GM20000 (cell line): ENCODE results near the gene PTPRK.

Experiments
- DNase-seq: peaks from one replicate; pipeline ENCODE4 v3.0.0; 2012; ENCODE audit warnings: low spot score
- TF ChIP-seq, protein P1 (sequence below): IDR thresholded peaks from 2 replicates; pipeline ENCODE4 v1.5.1; 2012; ENCODE audit warnings: mild to moderate bottlenecking, control low read depth; ENCODE audit errors: extremely low read depth, missing control alignments

The PTPRK gene

DNA sequence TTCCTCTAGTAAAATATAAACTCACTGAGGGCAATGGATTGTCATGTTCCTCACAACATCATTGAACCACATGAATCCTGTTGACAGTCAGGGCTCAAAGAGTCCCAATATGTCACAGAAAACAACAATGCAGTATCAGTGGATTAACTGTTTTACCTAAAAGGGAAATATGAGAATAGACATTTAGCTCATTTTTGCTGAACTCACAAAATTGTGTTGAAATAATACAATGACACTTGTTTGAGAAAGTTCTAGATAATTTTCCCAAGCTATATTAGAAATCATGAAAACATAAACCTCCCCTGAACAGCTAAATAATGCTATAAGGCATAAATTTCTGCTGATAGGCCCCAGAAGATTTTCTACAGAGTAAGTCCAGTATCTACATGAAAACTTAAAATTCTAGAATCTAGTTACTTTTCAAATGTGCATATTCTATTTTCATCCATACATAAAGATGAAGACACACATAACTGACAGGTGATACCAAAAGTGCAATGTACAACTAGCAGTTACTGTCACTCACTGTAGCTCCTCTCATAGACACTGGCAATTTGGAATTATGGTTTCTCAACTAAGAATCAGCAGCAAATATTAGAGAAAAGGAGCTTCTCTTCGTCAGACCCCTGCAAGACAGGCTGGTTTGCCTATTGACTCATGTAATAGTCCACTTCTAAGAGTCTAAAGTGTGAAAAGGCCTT lies 269.9 kb downstream of the PTPRK start:
- no peak for DNase-seq
- TF ChIP-seq, protein P1, sequence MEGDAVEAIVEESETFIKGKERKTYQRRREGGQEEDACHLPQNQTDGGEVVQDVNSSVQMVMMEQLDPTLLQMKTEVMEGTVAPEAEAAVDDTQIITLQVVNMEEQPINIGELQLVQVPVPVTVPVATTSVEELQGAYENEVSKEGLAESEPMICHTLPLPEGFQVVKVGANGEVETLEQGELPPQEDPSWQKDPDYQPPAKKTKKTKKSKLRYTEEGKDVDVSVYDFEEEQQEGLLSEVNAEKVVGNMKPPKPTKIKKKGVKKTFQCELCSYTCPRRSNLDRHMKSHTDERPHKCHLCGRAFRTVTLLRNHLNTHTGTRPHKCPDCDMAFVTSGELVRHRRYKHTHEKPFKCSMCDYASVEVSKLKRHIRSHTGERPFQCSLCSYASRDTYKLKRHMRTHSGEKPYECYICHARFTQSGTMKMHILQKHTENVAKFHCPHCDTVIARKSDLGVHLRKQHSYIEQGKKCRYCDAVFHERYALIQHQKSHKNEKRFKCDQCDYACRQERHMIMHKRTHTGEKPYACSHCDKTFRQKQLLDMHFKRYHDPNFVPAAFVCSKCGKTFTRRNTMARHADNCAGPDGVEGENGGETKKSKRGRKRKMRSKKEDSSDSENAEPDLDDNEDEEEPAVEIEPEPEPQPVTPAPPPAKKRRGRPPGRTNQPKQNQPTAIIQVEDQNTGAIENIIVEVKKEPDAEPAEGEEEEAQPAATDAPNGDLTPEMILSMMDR, result no peak

DNA sequence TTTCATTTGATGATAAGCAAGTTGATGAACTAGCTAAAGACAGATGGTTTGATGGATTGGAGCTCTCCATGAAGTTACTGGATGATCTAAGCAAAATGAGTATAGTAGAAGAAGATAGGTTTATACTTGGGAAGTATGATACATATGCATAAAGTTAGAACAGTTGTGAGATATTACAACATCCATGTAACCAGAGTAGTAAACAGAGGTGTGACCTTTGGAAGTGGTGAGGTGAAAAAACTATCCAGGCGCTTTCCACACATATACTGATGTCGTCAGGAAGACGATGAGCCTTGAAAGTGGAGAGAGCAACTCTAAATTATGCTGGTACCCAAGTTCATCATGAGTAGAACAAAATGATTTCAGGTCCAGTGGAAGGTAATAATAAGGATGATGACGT lies 271.0 kb downstream of the PTPRK start:
- no peak for DNase-seq
- TF ChIP-seq, protein P1, result no peak

DNA sequence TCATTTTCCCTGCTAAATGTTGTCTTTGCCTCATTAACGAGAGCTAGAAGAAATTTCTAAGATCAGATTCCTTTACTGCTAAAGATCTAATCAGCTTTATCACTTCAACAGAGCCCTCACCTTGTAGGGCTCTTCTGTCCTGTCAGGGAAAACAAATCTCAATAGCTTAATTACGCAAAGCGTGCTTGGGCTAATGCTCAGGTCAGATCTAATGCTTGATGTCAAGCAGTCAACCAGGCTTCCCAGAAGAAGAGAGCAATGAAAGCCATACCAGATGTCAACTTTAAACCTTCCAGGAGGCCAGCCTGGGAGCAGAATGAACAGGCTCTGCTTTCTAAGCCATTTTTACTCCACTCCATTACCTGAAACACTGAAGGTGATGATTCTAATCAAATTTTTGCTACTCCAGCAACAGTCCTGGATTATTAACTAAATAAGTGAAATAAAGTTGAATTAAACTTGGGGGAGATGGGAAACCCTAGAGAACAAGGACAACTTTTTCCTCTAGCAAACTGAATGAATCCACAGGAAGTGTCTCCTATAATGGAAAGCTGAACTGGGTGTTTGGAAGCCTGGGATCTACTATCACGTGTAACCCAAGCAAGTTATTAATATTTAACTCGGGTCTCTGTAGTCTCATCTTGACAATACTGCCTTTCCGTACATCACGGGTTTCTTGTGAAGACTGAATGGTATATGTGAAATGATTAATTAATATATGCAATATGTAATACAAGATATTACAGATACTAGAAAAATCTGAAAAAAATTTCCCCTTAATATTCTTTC lies 273.7 kb downstream of the PTPRK start:
- TF ChIP-seq, protein P1, result no peak
- DNase-seq, result no peak

DNA sequence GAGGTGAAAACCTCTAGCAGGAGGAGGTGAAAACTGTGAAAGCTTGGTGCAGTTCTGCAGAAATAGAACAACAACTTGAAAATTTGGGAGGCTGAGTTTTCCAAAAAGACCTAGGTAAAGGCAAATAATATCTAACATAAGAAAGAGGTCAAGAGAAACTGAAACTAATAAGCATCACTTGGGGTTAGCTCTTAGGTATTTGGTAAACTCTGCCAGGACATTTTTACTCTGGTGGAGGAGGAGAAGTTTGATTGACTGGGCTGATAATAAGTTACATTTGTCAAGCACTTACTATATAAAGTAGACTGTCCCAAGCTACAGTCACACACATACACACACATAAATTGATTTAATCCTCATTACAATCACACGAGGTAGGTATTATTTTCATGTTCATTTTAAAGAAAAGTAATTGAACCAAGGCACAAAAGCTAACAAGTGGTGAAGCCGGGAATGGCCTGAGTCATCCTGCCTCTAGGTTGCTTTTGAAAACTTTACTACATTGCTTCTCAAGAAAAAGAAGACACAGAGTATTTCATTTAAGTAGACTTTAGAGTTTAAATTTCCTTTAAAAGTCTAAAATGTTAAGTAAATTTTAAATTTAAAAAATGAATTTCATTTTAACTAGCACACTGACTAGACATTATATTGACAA lies 275.5 kb downstream of the PTPRK start:
- no peak for DNase-seq
- TF ChIP-seq, protein P1, result no peak

DNA sequence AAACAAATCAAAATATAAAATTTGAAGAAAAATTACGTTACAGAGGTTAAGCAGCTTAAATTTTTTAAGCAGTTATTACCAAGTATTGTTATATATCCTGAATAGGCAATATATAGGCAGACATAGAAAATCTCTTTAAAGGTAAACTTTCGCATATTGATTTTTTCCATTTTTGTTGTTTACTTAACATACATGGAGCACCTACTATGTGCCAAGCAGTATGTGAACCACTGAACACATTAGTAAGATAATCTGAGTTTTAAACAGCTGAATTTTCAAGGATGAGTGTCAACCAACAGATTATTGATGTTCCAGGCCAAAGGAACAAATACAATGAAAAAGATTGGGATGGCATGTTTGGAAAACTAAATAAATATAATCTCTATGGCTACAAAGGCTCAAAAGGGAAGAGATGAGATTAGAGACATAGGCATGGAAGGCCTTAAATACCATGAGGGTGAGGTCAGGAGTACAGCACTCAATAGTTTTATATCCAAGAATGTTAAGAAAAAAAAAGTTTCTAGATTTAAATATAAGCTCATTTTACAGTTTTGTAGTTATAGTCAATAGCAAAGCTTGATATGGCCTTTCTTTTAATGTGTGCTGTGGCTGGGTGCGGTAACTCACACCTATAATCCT lies 277.5 kb downstream of the PTPRK start:
- no peak for DNase-seq
- TF ChIP-seq, protein P1, result no peak

DNA sequence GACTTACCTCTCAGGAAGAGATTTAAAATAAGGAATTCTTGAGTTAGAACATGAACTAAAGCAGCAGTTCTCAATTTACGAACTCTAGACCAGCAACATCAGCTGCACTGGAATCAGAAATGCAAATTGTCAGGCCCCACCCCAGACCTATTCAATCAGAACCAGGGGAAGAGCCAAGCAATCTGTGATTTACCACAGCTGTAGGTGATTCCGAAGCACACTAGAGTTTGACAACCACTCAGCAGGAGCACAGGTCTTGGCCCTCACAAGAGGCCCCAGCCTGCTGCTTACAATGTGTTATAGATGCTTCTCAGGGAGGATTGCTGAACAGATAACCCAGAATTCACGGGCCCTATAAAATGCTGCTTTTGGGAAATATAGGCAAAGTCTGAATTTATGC lies 279.2 kb downstream of the PTPRK start:
- DNase-seq, result no peak
- TF ChIP-seq, protein P1, result no peak
